ENCODE results near the gene C18orf32. TPM values are rescaled to one million over a fixed set of nuclear protein-coding genes. Genes with fewer than 3 reads are reported as not detected.

C18orf32 gene
- total and polyA plus RNA-seq, 2 of the 13 experiments (the other 11 are each of a cell fraction or from before 2014, with no cell fraction given): 17.6 to 20.6 TPM

DNA sequence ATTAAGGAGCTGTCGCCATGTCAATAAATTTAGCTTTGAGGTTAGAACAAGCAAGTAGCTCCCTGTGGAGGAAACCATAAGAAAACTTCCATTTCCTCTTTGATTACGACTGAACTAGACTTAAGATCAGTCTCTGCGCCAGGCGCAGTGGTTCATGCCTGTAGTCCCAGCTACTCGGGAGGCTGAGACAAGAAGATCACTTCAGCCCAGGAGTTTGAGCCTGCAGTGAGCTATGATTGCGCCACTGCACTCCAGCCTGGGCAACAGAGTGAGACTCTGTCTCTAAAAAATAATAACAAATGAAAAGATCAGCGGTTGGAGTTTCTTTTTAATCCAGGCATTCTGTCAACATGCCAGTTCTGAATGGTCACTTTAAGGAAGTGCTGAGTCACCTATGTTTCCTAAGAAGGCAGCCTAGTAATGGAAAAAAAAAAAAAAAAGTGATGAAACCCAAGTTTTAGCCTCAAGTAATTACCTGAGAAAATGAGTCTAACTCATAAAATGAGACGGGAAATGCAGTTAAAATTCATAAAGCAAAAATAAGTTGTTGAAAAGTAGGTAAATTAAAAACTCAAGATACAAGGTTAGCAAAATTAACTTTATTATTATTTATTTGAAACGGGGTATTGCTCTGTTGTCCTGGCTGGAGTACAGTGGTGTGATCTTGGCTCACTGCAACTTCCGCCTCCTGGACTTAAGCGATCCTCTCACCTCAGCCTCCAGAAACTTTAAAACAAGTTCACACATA lies 10.2 kb downstream of the C18orf32 start:
- ATAC-seq: no peak
- TF ChIP-seq ELF4 (CRISPR knock-in tag; IDR thresholded peaks at IDR 0.05; ENCODE audit: borderline replicate concordance) (no peak), MAFK (conservative IDR thresholded peaks at IDR 0.05 in 1 of 2, IDR thresholded peaks at IDR 0.05 in 1 of 2; ENCODE audit: low read length in 2 of 2) (peak; percentile 50 to 60), ZBTB4 (CRISPR knock-in tag; IDR thresholded peaks at IDR 0.05; ENCODE audit: borderline replicate concordance) (no peak), TFE3 (CRISPR knock-in tag; IDR thresholded peaks at IDR 0.05) (no peak), ZNF333 (CRISPR knock-in tag; IDR thresholded peaks at IDR 0.05; ENCODE audit: borderline replicate concordance) (no peak), NFKBIZ (CRISPR knock-in tag; IDR thresholded peaks at IDR 0.05) (no peak), DNMT3B (CRISPR knock-in tag; conservative IDR thresholded peaks at IDR 0.05) (no peak), MAX (IDR thresholded peaks at IDR 0.05) (no peak), MAFF (IDR thresholded peaks at IDR 0.05; ENCODE audit: low read depth, low read length) (peak; percentile 45), NFE2L2 (IDR thresholded peaks at IDR 0.05; ENCODE audit: low read length) (peak; percentile 82), ZNF136 (CRISPR knock-in tag; IDR thresholded peaks at IDR 0.05; ENCODE audit: low read depth) (no peak)
- TF ChIP-seq, protein P1, sequence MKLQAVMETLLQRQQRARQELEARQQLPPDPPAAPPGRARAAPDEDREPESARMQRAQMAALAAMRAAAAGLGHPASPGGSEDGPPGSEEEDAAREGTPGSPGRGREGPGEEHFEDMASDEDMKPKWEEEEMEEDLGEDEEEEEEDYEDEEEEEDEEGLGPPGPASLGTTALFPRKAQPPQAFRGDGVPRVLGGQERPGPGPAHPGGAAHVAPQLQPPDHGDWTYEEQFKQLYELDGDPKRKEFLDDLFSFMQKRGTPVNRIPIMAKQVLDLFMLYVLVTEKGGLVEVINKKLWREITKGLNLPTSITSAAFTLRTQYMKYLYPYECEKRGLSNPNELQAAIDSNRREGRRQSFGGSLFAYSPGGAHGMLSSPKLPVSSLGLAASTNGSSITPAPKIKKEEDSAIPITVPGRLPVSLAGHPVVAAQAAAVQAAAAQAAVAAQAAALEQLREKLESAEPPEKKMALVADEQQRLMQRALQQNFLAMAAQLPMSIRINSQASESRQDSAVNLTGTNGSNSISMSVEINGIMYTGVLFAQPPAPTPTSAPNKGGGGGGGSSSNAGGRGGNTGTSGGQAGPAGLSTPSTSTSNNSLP (IDR thresholded peaks at IDR 0.05; ENCODE audit: low read depth, low read length): no peak
- TF ChIP-seq, protein P2, sequence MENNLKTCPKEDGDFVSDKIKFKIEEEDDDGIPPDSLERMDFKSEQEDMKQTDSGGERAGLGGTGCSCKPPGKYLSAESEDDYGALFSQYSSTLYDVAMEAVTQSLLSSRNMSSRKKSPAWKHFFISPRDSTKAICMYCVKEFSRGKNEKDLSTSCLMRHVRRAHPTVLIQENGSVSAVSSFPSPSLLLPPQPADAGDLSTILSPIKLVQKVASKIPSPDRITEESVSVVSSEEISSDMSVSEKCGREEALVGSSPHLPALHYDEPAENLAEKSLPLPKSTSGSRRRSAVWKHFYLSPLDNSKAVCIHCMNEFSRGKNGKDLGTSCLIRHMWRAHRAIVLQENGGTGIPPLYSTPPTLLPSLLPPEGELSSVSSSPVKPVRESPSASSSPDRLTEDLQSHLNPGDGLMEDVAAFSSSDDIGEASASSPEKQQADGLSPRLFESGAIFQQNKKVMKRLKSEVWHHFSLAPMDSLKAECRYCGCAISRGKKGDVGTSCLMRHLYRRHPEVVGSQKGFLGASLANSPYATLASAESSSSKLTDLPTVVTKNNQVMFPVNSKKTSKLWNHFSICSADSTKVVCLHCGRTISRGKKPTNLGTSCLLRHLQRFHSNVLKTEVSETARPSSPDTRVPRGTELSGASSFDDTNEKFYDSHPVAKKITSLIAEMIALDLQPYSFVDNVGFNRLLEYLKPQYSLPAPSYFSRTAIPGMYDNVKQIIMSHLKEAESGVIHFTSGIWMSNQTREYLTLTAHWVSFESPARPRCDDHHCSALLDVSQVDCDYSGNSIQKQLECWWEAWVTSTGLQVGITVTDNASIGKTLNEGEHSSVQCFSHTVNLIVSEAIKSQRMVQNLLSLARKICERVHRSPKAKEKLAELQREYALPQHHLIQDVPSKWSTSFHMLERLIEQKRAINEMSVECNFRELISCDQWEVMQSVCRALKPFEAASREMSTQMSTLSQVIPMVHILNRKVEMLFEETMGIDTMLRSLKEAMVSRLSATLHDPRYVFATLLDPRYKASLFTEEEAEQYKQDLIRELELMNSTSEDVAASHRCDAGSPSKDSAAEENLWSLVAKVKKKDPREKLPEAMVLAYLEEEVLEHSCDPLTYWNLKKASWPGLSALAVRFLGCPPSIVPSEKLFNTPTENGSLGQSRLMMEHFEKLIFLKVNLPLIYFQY (CRISPR knock-in tag; IDR thresholded peaks at IDR 0.05; ENCODE audit: borderline replicate concordance): no peak

More for the DNA sequence above, 10.2 kb downstream of the C18orf32 start:
- ChIA-PET CTCF (ENCODE audit: low intra/inter-chr PET ratio, low total read pairs) (no interaction called here), POLR2A (interaction anchor here (0.9 kb wide), 1 partner anchor 17 kb away, joined by 3 read pairs; no protein-coding TSS in a partner anchor)
- Histone ChIP-seq H3K27ac (ENCODE audit: extremely low read length, insufficient read depth, low read length) (no peak overlapping the region), H3K36me3 (replicated peaks in 1 of 2; ENCODE audit: control insufficient read depth in 1 of 2, insufficient read depth in 2 of 2, low read length in 2 of 2) (peaks cover 2% of the 10 kb centered on the region in 2 experiments; a peak in 2 of 5 replicates), H2AFZ (ENCODE audit: low read length) (no peak overlapping the region), H3K4me2 (ENCODE audit: low read depth, low read length) (no peak overlapping the region), H3K27me3 (ENCODE audit: control insufficient read depth in 1 of 2, insufficient read depth in 2 of 2, low read length in 2 of 2) (no peaks in the 10 kb centered on the region), H3K9ac (ENCODE audit: insufficient read depth, low read depth, low read length) (no peak overlapping the region), H3K9me3 (ENCODE audit: low read length) (no peaks in the 10 kb centered on the region), H3K4me1 (ENCODE audit: insufficient read depth, low read length) (no peaks in the 10 kb centered on the region), H3K79me2 (ENCODE audit: insufficient read depth, low read length) (no peaks in the 10 kb centered on the region), H3K4me3 (replicated peaks in 1 of 3; ENCODE audit: insufficient read depth in 1 of 3, low read depth in 2 of 3, low read length in 3 of 3) (no peak overlapping the region), H4K20me1 (ENCODE audit: insufficient read depth, low read length) (no peaks in the 10 kb centered on the region)
- BruUV-seq (replicated peaks): no TSS peak
- in situ Hi-C loops (cut with HindIII; ENCODE audit: extremely low pct_ligation_motif_present, low pct_unique_long_range_greater_than_20kb) (no loop called here), intact Hi-C loops (cut with micrococcal nuclease; ENCODE audit: unreplicated experiment) (no loop called here)
- 88% methylated on average over 11 of the region's 11 CpGs for WGBS (ENCODE audit: low lambda C conversion rate)
- DNase-seq (ENCODE audit: low spot score) (no peak), FAIRE-seq (no peak)

Data from HepG2 (cell line).